NCI-H748 treated with DMSO at 0.1 percent for 48 hours (cell line): Measurements from ENCODE around the gene RARA.
"Not testable (repeated sequence)": the region's sequence is repeated elsewhere in the genome, so short reads cannot be mapped to it uniquely, and the experiment has no call there.

Source experiments
- DNase-seq: peaks from one replicate; lab custom pipeline; 2025; lab: John Stamatoyannopoulos, UW

Gene RARA

GRCh38 chr17:40376541-40376940, 67.6 kb downstream of the RARA start:
- DNase-seq, result not testable (repeated sequence)

- no peak for DNase-seq
Observed at GRCh38 chr17:40377832-40378231, 68.9 kb downstream of the RARA start.

- no peak for DNase-seq
Observed at GRCh38 chr17:40378966-40379365, 70.0 kb downstream of the RARA start.

GRCh38 chr17:40382251-40382650, 73.3 kb downstream of the RARA start:
- DNase-seq, result no peak

GRCh38 chr17:40386555-40386954, 77.6 kb downstream of the RARA start:
- DNase-seq, result not testable (repeated sequence)

GRCh38 chr17:40399185-40399584, 90.2 kb downstream of the RARA start:
- DNase-seq, result no peak

GRCh38 chr17:40402668-40403067, 93.7 kb downstream of the RARA start:
- no peak for DNase-seq

- no peak for DNase-seq
Observed at GRCh38 chr17:40404003-40404402, 95.0 kb downstream of the RARA start.
